K562 (cell line): ENCODE data around the gene DDR1. TPM values are rescaled to one million over a fixed set of nuclear protein-coding genes. Genes with fewer than 3 reads are reported as not detected.
A peak's percentile ranks its signal among the peaks of the same experiment; 100 is the strongest.

ENCODE experiments used
- ATF6 ChIP-seq: sonication (generic); formaldehyde crosslinking; IDR thresholded peaks from 2 replicates; pipeline ENCODE4 v1.4.0; 2020; ENCODE audit warnings: mild to moderate bottlenecking, missing genetic modification reagents
- DDX20 ChIP-seq: fragments of 450-650 bp; IDR thresholded peaks from 2 replicates; pipeline ENCODE4 v1.6.1; 2016; ENCODE audit warnings: missing genetic modification characterization, low read depth, mild to moderate bottlenecking, missing compliant biosample characterization, moderate library complexity
- KAT7 ChIP-seq: sonication (generic); formaldehyde crosslinking; IDR thresholded peaks from 2 replicates; pipeline ENCODE4 v1.8.0; 2022; ENCODE audit warnings: missing genetic modification reagents, mild to moderate bottlenecking, borderline replicate concordance
- PHF21A ChIP-seq: fragments of 450-650 bp; IDR thresholded peaks from 2 replicates; pipeline ENCODE4 v1.6.1; 2017; ENCODE audit warnings: low read depth, borderline replicate concordance
- SAFB ChIP-seq: fragments of 200-400 bp; formaldehyde crosslinking; IDR thresholded peaks from 2 replicates; pipeline ENCODE4 v1.6.1; 2017; ENCODE audit warnings: low read depth, low read length, borderline replicate concordance
- SIN3A ChIP-seq, 2 experiments: fragments of 150-350 bp in 1 of 2; IDR thresholded peaks; 2 replicates each; pipeline ENCODE4 v1.6.1; 2011 to 2016; ENCODE audit warnings: borderline replicate concordance in 2 of 2, low read depth in 2 of 2, low read length in 2 of 2, mild to moderate bottlenecking in 2 of 2, moderate library complexity in 2 of 2; ENCODE audit not compliant: control insufficient read depth in 1 of 2
- SRSF3 ChIP-seq: fragments of 200-400 bp; formaldehyde crosslinking; IDR thresholded peaks from 2 replicates; pipeline ENCODE4 v1.6.1; 2016; ENCODE audit warnings: mild to moderate bottlenecking, low read length, moderate library complexity; ENCODE audit not compliant: insufficient read depth
- ZNF740 ChIP-seq, 3 experiments: fragments of 200-800 bp in 1 of 3; sonication (Bioruptor generic) in 1 of 3; sonication (generic) in 1 of 3; formaldehyde crosslinking in 1 of 3; IDR thresholded peaks; 2 replicates each; pipeline versions ENCODE4 v1.6.1 to v1.8.0; 2016 to 2022; ENCODE audit warnings: mild to moderate bottlenecking in 2 of 3, missing compliant biosample characterization in 2 of 3, missing genetic modification characterization in 2 of 3, missing genetic modification reagents in 1 of 3
- polyA plus RNA-seq, 8 experiments: library from polyadenylated mRNA; depleted of rRNA in 4 of 8; stranded (reverse) in 5 of 8; unstranded in 3 of 8; fragments of >200 nt; fragmentation: Nextera tagmentation in 2 of 8; fragmentation: Illumina TruSeq in 1 of 8; extraction: Ambion mirVana in 2 of 8; extraction: Trizol in 1 of 8; gene quantifications; 2 replicates each; pipeline versions ENCODE4 v1.2.1 to v1.2.3, GENCODE V29; 2011 to 2014; ENCODE audit warnings: inconsistent platforms in 1 of 8, missing spikeins in 1 of 8
- total RNA-seq, 7 experiments: library from RNA; depleted of rRNA in 6 of 7; stranded (reverse); fragments of >200 nt in 6 of 7; fragmentation: Illumina TruSeq in 2 of 7; extraction: Trizol in 2 of 7; gene quantifications; 2 replicates each; pipeline versions ENCODE4 v1.2.1 to v1.2.3, GENCODE V29; 2011 to 2021; ENCODE audit warnings: low replicate concordance in 1 of 7
- TF ChIP-seq, protein P1 (sequence below), 2 experiments: IDR thresholded peaks; 2 replicates each; pipeline ENCODE4 v1.6.1; 2011; ENCODE audit warnings: borderline replicate concordance in 1 of 2, control low read depth in 1 of 2, low read depth in 1 of 2, low read length in 1 of 2, mild to moderate bottlenecking in 1 of 2, mixed read lengths in 1 of 2, moderate library complexity in 1 of 2; ENCODE audit not compliant: insufficient read depth in 1 of 2, insufficient read length in 1 of 2, poor library complexity in 1 of 2, severe bottlenecking in 1 of 2; ENCODE audit errors: extremely low read depth in 1 of 2

Gene DDR1
- total and polyA plus RNA-seq, 9 of the 15 experiments (the other 6 are each of a cell fraction or from before 2014, with no cell fraction given) = 1.4 to 44.6 (median 12.2) TPM

GRCh38 chr6:30883685-30884520 is at the start of gene DDR1 (continued):
- 0 out of 2 replicates have a peak, but pooled peaks have one; percentile 23 for TF ChIP-seq ZNF740 (CRISPR knock-in tag; IDR thresholded peaks at IDR 0.05)
- no peak for TF ChIP-seq ZNF740 (tag; IDR thresholded peaks at IDR 0.05)
- TF ChIP-seq, protein P1, sequence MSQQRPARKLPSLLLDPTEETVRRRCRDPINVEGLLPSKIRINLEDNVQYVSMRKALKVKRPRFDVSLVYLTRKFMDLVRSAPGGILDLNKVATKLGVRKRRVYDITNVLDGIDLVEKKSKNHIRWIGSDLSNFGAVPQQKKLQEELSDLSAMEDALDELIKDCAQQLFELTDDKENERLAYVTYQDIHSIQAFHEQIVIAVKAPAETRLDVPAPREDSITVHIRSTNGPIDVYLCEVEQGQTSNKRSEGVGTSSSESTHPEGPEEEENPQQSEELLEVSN (IDR thresholded peaks at IDR 0.05; ENCODE audit: borderline replicate concordance in 1 of 2, extremely low read depth in 1 of 2, insufficient read depth in 1 of 2, insufficient read length in 1 of 2, low read depth in 1 of 2, low read length in 1 of 2, poor library complexity in 1 of 2, severe bottlenecking in 1 of 2) = peak; percentile 33 to 61
- no peak for TF ChIP-seq DDX20
- TF ChIP-seq ATF6 (CRISPR knock-in tag) = no peak
- TF ChIP-seq SRSF3 = 0 out of 2 replicates have a peak, but pooled peaks have one; percentile 71
- TF ChIP-seq SAFB = 0 out of 2 replicates have a peak, but pooled peaks have one; percentile 30
- TF ChIP-seq SIN3A (IDR thresholded peaks at IDR 0.05; ENCODE audit: borderline replicate concordance in 2 of 2, control insufficient read depth in 1 of 2, low read depth in 2 of 2, low read length in 2 of 2) = peak in 1 of 2 experiments; percentile 85; a peak in 1 of 4 replicates
- no peak for TF ChIP-seq PHF21A
- 0 out of 2 replicates have a peak, but pooled peaks have one; percentile 18 for TF ChIP-seq KAT7
- TF ChIP-seq, all 486 proteins: peak for 41
